Left lung (tissue), 10 donors: ENCODE results near the gene MYOC. TPM values are rescaled to one million over a fixed set of nuclear protein-coding genes. Genes with fewer than 3 reads are reported as not detected.

Experiments used
- ATAC-seq: fragments of 200-7000 bp; cut with Tn5 transposase; one replicate; pipeline ENCODE4 v1.9.1; 2020; ENCODE audit warnings: moderate library complexity
- DNase-seq, 4 donors: peaks; one replicate each; pipeline ENCODE4 v3.0.0-alpha.2; 2013 to 2020
- H3K27ac ChIP-seq, 2 donors: fragments of 200-600 bp; sonication (generic) in 1 of 2; one replicate each; pipeline versions ENCODE4 v1.5.0 to v1.8.0; 2020 to 2021
- H3K27me3 ChIP-seq, 2 donors: fragments of 200-600 bp; sonication (generic) in 1 of 2; one replicate each; pipeline versions ENCODE4 v1.5.0 to v1.8.0; 2020 to 2021
- H3K36me3 ChIP-seq, 2 donors: fragments of 200-600 bp; sonication (generic) in 1 of 2; one replicate each; pipeline versions ENCODE4 v1.5.0 to v1.8.0; 2020 to 2021
- H3K4me1 ChIP-seq, 2 donors: fragments of 200-600 bp; one replicate each; pipeline ENCODE4 v1.8.0; 2021
- H3K4me3 ChIP-seq, 2 donors: fragments of 200-600 bp; sonication (generic) in 1 of 2; one replicate each; pipeline versions ENCODE4 v1.5.0 to v1.8.0; 2020 to 2021; ENCODE audit warnings: mild to moderate bottlenecking in 1 of 2
- H3K9me3 ChIP-seq, 2 donors: fragments of 200-600 bp; sonication (generic) in 1 of 2; one replicate each; pipeline versions ENCODE4 v1.5.0 to v1.8.0; 2020 to 2021
- CTCF ChIP-seq, 2 donors: fragments of 200-600 bp; sonication (generic) in 1 of 2; IDR thresholded peaks; one replicate each; pipeline versions ENCODE4 v1.5.0 to v1.8.0; 2021; ENCODE audit warnings: antibody characterized with exemption in 2 of 2
- intact Hi-C, 2 donors: fragments of 100-400 bp; cut with DNase I; formaldehyde crosslinking; loops; one replicate each; pipeline versions ENCODE4 v1.11.2 to v1.14.2; 2022
- polyA plus RNA-seq, 6 donors: library from polyadenylated mRNA; unstranded; fragments of 120-200 nt; gene quantifications; one replicate each; pipeline ENCODE4 v1.2.1, GENCODE V29; 2013; ENCODE audit not compliant: insufficient read length in 6 of 6
- total RNA-seq, 2 donors: library from RNA; stranded (reverse); fragmentation: NEBNext Ultra II Directional; extraction: Animal tissue kit (Norgen Biotek cat#: 25700); gene quantifications; one replicate each; pipeline ENCODE4 v1.2.1, GENCODE V29; 2021
- donor health status: DM: no; HTN: yes; CAD: no.
- donor health status: DM: no; HTN: no; CAD: no.

Gene MYOC
- total and polyA plus RNA-seq, 8 donors, result 0.58 to 7.8 (median 4.9) TPM; not detected in 1

DNA sequence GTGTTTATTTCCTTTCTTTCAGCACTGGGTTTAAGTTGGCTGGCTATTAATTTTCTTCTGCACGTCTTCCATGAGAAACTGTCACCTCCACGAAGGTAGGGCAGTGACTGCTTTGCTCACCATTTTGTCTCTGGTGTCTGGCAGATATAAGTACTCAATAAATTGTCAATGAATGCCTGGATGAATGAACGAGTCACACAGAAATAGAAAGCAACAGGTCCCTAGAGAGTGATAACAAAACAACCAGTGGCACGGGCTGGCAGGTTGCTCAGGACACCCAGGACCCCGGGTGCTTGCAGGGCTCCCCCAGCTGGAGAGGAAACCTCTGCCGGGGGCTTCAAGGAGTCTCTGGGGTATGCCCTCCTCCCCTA is 3.2 kb upstream of the MYOC start:
- TF ChIP-seq CTCF (IDR thresholded peaks at IDR 0.05), result no peak
- ATAC-seq (no peak), DNase-seq (no peak)
- Histone ChIP-seq H3K36me3 (no peaks in the 10 kb centered on the region), H3K27ac (peak overlapping the region; percentile 72 to 73), H3K27me3 (no peaks in the 10 kb centered on the region), H3K4me1 (peaks cover 7 to 16% of the 10 kb centered on the region in 2 donors), H3K4me3 (no peak overlapping the region), H3K9me3 (no peaks in the 10 kb centered on the region)
- intact Hi-C loops, result no loop called here

DNA sequence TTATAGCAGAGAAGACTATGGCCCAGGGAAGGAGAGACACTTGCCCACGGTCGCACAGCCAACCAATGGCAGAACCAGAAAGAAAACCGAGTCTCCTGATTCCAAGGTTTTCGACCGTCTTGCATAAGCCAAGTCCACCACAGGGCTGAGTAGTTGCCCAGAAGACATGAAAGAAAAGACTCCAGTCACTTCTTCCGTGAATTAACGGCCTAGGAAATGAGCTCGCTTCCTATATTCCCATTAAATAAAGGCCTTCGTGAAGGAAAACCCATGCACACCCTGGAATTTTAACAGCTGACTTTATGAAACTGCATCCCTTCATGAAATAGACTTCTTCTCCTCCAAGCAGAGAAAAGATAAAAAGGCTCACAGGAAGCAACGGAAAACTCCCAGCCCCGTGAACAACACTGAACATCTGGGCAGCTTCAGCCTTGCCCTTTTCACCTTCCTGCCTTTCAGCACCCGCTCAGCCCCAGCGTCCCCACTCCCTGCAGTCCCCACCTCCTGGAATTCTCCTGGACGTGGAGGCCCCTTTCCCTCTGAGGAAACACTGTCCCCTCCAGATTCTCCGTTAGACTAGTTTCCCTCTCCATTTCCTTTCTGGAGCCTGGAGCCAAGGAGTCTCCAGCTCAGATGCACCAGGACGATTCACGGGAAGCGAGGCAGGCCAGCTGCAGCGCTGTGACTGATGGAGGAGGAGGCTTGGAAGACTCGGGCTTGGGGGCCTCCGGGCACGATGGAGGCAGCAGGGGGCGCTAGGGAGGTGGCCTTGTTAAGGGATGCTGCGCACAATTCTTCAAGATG is 2.7 kb upstream of the MYOC start:
- intact Hi-C loops, result no loop called here
- ATAC-seq, result peak; percentile 80
- H3K4me3 ChIP-seq, result no peak overlapping the region

DNA sequence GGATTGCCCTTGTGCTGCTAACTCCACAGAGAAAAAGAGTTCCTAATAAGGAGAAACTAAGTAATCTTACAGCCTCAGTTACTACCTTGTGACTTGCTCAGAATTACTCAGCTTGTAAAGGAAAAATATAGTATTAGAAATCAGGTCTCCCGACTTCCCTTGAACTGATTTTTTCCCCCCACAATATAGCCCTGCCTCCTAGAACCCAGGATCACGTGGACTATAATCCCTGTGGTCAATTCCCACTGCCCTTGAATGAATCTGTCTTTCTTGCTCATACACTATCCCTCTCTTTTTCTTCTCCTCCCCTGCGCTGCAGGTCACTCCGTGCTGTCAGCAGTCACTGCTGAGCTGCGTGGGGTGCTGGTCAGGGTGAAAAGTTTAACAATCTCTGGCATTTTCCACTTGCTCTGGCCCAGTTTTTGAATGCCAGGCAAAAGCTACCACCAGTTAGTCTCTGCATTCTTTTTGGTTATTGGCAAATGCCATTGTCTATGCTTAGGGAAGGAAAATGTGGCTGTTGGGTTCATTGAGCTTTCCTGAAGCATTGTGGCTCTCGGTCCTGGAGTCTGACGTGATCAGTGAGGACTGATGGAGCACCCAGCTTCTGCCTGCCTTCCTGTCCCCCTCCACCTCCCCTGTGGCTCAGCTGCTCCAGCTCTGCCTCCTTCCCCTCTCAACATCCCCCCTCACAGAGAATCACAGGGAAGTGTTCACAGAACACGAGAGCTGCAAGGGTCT is 1.9 kb upstream of the MYOC start:
- peaks cover 7 to 16% of the 10 kb centered on the region in 2 donors for H3K4me1 ChIP-seq
- intact Hi-C loops, result no loop called here
- ATAC-seq (peak; percentile 42), DNase-seq (no peak)
- no peak overlapping the region for H3K4me3 ChIP-seq
- no peaks in the 10 kb centered on the region for H3K36me3 ChIP-seq
- no peak for TF ChIP-seq CTCF (IDR thresholded peaks at IDR 0.05)
- no peaks in the 10 kb centered on the region for H3K9me3 ChIP-seq
- H3K27ac ChIP-seq, result peak overlapping the region; percentile 72 to 73
- no peaks in the 10 kb centered on the region for H3K27me3 ChIP-seq

More for the DNA sequence above, 2.7 kb upstream of the MYOC start:
- peaks cover 7 to 16% of the 10 kb centered on the region in 2 donors for H3K4me1 ChIP-seq
- no peaks in the 10 kb centered on the region for H3K9me3 ChIP-seq
- peak; percentile 49 to 73 for TF ChIP-seq CTCF (IDR thresholded peaks at IDR 0.05)
- H3K27ac ChIP-seq, result peak overlapping the region; percentile 72 to 73
- DNase-seq, result peak; percentile 36 to 83 (median 61)
- no peaks in the 10 kb centered on the region for H3K36me3 ChIP-seq
- H3K27me3 ChIP-seq, result no peaks in the 10 kb centered on the region

- Histone ChIP-seq H3K36me3 (no peaks in the 10 kb centered on the region), H3K4me1 (peaks cover 7 to 16% of the 10 kb centered on the region in 2 donors), H3K9me3 (no peaks in the 10 kb centered on the region), H3K27me3 (no peaks in the 10 kb centered on the region), H3K4me3 (no peak overlapping the region), H3K27ac (peak overlapping the region; percentile 72 to 73)
- ATAC-seq (no peak), DNase-seq (no peak)
- intact Hi-C loops, result no loop called here
- no peak for TF ChIP-seq CTCF (IDR thresholded peaks at IDR 0.05)
Measured at GRCh38 chr1:171653796-171654195, 1.3 kb upstream of the MYOC start.

GRCh38 chr1:171646249-171646560 is 6.3 kb downstream of the MYOC start:
- no peak overlapping the region for H3K27ac ChIP-seq

More at GRCh38 chr1:171646249-171646560, 6.3 kb downstream of the MYOC start:
- no peak for ATAC-seq
- Histone ChIP-seq H3K36me3 (no peaks in the 10 kb centered on the region), H3K9me3 (no peaks in the 10 kb centered on the region), H3K27me3 (no peaks in the 10 kb centered on the region), H3K4me3 (no peak overlapping the region), H3K4me1 (peaks cover 0 to 14% of the 10 kb centered on the region in 2 donors)
- no peak for DNase-seq
- intact Hi-C loops, result no loop called here
- no peak for TF ChIP-seq CTCF (IDR thresholded peaks at IDR 0.05)
